CD4-positive, alpha-beta T cell treated with Interleukin-6 for 4 hours (primary cell): Measurements from ENCODE around the gene NEURL2.

ENCODE experiments used
- DNase-seq: peaks from one replicate; pipeline ENCODE4 v3.0.0-alpha.2; 2020; ENCODE audit warnings: mixed read lengths

The NEURL2 gene

DNA sequence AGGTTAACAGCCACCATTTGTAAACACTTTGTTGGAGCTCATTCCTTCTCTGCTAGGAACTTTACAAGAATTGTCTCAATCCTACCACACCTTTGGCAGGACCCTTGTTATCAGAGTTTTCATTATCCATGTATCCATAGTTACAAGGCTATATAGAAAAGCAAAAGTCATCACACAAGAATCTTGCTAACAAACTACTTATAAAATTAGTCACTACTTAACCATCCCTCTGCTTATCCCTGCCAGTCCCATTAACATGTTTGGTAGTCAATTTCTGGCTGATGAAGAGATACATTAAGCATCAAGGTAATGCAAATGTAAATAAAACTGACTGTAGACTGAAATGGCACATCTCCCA is 23.2 kb downstream of the NEURL2 start:
- DNase-seq: no peak

DNA sequence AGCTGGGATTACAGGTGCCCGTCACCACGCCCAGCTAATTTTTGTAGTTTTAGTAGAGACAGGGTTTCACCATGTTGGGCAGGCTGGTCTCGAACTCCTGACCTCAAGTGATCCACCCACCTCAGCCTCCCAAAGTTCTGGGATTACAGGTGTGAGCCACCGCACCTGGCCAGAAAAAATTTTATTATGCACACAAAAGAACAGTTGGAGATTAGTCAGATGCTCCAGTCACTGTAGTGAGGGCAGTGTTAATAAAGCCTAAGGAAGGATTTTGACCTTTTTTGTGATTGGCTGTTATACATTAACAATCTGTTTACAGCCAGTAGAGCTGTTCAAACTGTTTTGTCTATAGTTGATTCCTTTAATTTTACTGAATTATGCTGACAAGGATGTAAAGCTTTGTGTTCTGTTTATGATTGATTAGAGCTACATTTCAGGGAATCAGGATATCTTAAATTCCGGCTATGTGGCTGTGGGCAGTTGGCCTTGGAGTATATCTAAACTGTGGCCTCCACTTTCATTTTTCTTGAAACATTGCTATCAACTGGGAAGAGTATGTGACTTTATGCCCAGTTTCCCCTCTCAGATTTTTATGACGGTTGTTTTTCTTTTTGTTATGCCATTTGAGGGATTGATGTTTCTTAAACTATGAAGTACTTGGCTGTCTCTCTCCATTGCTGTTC is 23.7 kb downstream of the NEURL2 start:
- DNase-seq: no peak

DNA sequence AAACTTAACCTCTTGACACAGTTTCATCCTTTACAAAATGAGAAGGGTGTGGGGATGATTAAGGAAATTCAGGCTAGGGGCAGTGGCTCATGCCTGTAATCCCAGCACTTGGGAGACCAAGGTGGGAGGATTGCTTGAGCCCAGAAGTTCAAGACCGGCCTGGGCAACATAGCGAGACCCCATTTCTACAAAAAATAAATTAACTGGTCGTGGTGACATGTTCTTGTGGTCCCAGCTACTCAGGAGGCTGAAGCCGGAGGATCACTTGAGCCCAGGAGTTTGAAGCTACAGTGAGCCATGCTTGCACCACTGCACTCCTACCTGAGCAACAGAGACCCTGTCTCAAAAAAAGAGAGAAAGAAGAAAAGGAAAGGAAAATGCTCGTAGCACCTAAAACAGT is 24.6 kb downstream of the NEURL2 start:
- DNase-seq: no peak

DNA sequence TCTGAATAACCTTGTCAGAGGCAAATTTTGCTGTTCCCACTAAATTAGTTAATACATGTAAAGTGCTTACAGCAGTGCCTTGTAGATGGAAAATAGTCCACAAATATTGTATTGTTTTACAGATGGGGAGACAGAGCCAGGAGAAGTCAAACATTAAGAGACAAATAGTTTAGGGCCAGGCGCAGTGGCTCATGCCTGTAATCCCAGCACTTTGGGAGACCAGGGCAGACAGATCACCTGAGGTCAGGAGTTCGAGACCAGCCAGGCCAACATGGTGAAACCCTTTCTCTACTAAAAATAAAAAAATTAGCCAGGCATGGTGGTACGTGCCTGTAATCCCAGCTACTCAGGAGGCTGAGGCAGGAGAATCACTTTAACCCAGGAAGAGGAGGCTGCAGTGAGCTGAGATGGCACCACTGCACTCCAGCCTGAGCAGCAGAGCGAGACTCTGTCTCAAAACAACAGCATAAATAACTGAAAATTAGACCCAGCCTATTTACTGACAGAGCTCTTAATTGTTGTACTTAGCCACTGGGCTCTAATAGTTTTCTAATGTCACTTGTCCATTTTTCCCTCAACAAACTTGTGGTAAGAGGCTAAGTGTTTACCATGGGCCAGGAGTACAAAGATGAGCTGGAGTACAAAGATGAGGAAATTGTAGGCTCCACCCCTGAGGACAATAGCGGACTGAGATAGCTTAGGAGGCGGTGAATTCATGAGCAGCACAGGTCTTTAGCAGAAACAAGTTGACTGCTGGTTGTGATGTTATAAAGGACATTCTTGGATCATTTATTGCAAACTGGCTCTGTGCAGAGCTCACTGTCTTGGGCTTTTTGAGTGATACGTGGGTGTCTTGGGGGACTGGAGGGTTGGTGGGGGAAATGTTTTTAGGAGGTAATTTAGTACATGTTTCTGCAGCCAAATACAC is 27.2 kb downstream of the NEURL2 start:
- DNase-seq: no peak

DNA sequence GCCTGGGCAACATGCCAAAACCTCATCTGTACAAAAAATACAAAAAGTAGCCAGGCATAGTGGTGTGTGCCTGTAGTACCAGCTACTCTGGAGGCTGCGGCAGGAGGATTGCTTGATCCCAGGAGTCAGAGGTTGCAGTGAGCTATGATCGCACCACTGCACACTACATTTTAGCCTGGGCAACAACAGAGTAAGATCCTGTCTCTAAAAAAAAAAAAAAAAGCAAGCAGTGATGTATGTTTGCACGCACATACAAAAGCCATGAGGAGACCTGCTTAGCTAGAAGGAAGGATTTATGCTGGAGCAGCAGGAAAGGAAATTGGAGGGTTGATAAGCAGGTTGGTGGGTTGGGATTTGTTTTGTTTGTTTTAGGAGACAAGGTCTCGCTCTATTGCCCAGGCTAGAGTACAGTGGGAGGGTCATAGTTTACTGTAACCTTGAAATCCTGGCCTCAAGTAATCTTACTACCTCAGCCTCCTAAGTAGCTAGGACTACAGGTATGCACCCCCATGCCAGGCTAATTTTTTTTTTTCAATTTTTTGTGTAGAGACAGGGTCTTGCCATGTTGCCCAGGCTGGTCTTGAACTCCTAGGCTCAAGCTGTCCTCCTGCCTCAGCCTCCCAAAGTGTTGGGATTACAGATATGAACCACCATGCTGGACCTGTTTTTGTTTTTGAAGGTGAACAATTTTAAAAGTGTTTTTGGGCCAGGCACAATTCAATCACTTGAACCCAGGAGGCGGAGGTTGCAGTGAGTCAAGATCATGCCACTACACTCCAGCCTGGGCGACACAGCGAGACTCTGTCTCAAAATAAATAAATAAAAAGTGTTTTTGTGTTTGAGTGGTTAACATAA is 29.6 kb downstream of the NEURL2 start:
- no peak for DNase-seq

DNA sequence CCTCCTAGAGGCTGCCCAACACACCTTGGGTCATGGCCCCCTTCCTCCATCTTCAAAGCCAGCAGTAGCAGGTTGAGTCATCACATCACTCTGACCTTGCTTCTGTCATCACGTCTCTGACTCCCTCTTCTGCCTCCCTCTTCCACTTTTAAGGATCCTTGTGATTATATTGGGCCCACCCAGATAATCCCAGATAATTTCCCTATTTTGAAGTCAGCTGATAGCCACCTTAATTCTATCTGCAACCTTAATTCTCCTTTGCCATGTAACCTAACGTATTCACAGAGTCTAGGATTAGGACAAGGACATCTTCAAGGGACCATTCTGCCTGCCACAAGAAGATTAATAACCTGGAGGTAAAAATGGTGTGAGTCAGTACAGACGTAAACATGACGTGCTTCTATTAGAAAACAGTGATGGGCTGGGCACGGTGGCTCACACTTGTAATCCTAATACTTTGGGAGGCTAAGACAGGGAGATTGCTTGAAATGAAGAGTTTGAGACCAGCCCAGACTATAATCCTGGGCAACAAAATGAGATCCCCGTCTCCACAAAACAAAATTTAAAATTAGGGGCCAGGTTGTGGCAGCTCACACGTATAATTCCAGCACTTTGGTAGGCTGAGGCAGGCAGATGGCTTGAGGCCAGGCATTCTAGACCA is 30.3 kb downstream of the NEURL2 start:
- DNase-seq: no peak

DNA sequence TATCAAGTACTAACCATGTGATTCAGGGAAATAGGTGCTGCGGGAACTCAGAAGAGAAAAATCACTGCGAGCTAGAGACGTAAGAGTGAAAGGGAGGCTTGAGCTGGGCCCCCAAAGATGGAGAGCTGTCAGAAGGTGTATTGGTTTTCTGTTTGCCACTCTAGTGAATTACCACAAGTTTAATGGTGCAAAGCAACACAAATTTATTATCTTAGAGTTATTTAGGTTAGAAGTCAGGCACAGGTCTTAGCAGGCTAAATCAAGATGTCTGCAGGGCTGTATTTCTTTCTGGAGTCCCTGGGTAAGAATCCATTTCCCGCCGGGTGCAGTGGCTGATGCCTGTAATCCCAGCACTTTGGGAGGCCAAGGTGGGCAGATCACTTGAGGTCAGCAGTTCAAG is 31.1 kb downstream of the NEURL2 start:
- no peak for DNase-seq

DNA sequence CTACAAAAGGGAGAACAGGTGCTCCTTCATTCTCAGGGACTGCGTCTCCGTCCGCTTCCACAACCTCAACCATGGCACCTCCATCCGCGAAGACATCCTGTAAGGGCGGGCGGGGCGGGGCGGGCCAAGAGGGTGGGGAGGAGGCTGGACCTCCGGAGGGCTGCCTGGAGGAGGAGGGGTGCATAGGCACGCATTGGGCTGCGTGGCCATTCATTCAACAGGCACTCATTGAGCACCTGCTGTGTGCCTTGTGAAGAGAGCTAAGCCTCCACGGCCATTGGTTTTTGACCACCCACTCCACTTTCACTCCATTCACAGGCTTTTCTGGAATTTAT is 33.2 kb downstream of the NEURL2 start:
- DNase-seq: peak; percentile 54

DNA sequence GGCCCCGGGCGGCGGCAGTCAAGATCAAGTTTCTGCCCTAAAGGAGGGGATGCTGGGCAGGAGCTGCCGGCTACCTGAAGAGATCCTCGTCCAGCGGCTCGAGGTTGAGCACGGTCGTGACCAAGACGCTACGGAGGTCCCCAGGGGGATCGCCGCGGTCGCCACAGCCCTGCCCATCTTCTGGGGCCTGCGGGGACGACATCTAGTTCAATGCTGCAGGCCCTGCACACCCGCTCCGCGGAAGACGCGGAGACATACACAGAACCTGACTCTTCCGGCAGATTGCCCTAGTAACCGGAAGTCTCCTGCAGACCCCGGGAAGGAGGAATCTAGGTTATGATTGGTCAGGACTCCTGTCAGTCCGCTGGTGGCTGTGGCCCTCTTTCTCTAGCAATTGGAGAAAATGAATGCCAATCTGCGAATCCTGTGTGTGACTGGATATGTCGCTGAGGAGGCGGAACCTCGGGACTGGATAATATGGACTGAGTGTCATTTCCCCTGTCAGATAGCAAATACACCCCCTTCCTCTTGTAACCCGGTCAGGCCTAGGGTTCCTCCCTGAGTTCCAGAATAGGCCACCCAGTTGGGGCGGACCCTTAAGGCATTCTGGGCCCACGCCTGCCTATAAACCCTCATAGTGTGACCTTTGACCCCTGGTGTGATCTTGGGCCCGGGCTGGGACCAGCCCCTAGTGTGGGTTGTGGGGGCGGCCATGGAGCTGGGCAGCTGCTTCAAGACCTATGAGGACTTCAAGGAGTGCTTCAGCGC is 33.7 kb downstream of the NEURL2 start, which contains the start of the genes ACOT8 and ZSWIM3:
ACOT8 (minus strand) TSS at position 279 of the 768 bp plus-strand sequence; CDS start at position 202, 77 bp downstream.
ZSWIM3 (plus strand) TSS at position 501 of the 768 bp plus-strand sequence; CDS start at position 713, 212 bp downstream.
- peak; percentile 93 for DNase-seq

DNA sequence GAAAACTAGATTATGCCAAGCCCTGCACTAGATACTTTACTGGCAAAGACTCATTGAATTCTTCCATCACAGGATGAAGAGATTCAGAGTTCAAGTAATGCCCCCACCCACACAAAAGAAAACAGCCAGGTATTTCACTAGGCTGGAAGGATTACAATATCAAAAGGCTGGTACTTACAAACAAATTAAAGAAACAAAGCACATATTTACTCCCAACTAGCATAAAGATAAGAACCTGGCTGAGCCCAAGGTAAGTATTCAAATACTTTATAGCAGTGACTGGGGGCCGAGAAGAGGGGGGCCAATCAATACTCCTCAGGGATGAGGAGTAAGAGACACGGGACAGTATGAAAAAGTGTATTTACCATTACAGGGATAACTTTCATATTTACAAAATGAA is 37.5 kb downstream of the NEURL2 start:
- no peak for DNase-seq

DNA sequence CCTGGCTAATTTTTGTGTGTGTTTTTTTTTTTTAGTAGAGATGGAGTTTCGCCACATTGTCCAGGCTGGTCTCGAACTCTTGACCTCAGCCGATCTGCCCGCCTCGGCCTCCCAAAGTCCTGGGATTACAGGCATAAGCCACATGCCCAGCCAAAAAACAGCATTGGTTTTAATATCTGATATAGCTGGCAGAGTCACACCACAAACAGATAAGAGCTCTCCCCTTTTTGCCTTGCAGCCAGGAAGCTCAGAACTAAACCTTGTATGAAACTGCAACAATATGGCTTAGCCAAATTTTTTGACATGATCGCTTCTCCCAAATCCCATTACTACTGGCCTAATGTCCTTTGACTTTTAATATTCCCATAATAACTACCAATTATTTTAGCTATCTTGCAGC is 38.7 kb downstream of the NEURL2 start:
- no peak for DNase-seq

DNA sequence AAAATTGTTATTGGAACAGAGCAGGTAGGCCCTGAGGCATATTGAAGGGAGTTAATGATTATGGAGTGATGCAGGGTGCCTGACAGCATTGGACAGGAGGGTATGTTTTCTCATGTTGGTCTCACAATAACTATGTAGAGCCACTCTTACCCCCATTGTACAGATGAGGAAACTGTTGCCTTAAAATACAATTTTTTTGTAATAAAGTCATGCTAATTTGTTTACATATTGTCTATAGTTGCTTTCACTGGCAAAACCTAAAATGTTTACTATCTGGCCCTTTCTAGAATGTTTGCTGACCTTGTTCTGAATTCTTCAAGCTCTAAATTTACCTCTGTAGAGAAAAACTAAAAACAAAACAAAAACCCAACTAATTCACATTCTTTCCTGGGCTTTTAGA is 39.5 kb downstream of the NEURL2 start:
- DNase-seq: no peak

DNA sequence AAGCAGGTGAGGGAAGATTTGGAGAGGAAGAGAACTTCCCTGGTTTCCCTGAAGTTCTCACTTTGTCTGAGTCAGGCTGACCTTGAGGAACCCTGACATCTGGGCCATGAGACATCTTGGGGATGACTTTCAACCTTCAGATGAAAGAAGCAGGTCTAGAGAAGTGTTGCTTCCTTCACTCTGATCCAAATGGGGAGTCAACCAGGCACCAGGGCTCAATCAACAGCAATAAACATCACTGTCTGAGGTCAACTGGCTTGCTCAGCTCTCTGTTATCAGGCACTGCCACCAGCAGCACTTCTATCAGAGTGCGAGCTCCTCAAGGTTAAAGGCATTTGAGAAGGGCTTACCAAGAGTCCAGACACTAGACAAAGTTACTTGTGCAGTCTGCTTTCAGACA is 40.1 kb downstream of the NEURL2 start:
- no peak for DNase-seq

DNA sequence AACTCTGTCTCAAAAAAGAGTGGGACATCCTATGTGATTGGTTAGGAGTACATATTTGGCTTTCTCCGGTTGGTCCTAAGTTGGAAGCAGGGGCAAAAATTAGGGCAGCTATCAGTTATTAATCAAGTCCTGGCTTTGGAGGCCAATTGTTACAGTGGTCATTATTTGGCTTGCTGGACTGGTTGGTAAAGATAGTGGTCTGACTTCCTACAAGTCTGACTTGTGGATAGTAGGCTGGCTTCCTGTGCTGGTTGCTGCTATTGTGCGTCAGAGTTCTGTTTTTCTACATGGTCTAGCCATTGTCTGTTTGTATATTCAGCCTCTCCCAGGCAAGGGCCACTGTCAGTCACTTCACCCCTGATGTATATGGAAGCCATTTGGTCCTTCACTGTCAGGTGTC is 40.8 kb downstream of the NEURL2 start:
- DNase-seq: no peak

DNA sequence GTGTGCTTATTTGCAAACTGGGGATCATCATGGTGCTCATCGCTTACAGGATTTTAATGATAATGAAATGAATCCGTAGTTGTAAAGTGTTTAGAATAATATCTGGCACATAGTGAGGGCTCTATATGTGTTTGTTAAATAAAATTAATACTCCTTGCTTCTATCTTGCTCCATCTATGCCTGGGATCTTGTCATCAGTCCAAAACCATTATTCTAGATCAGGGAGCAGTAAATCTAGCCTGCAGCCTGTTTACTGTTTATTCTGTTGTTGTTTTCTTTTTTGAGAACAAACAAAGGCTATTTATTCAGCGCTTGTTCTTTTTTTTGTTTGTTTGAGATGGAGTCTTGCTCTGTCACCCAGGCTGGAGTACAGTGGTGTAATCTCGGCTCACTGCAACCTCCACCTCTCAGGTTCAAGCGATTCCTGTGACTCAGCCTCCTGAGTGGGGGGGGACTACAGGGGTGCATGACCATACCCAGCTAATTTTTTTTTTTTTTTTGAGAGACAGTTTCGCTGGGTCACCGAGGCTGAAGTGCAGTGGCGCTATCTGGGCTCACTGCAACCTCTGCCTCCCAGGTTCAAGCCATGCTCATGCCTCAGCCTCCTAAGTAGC is 41.9 kb downstream of the NEURL2 start:
- DNase-seq: no peak

DNA sequence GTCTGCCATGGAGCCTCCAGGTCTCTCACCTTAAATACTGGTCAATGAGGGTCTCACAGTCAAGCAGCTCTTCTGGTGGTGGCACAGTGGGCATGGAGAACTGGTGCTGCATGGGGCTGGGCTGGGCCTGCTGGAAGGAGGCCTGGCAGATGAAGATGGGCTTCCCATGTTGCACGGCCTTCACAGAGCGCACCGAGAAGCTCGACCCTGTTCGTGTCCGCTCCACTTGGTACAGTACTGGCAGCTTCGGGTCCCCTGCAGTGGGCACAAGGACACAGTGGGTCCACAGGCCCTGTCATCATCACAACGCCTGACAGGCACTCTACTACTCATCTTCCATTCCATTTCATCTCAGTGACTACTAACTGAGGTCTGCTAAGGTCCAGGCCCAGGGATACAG is 42.6 kb downstream of the NEURL2 start:
- DNase-seq: no peak

DNA sequence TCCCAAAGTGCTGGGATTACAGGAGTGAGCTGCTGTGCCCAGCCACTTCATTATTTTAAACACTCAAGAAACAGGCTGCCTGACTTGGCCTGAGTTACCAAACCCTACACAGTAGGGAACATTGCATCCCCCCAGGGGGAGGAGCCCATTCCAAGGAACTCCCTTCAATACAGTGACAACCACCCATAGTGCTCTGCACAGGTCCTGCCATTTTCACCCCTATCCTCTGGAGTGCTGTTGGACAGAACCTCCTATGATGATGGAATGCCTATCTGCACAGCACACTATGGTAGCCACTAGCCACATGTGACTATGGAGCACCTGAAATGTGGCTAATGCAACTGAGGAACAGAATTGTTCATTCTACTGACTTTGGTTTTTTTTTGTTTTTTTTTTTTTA is 45.6 kb downstream of the NEURL2 start:
- DNase-seq: no peak

DNA sequence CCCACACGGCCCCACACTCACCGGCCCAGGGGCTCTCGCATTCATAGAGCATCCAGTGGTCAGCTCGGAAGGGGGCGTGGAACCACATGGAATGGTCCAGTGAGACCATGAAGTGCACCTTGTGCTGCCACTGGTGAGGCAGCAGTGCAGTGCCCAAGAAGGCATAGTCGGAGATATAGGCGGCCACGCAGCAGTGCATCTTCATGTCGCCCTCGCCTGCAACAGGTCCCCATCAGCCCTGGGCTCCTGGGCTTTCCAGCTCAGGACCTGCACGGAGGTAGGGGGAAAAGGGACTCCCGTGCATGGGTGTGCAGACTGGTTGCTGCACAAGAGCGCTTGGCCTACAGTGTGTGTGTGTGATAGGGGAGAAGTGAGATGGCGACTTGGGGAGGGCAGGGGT is 47.5 kb downstream of the NEURL2 start:
- DNase-seq: no peak

DNA sequence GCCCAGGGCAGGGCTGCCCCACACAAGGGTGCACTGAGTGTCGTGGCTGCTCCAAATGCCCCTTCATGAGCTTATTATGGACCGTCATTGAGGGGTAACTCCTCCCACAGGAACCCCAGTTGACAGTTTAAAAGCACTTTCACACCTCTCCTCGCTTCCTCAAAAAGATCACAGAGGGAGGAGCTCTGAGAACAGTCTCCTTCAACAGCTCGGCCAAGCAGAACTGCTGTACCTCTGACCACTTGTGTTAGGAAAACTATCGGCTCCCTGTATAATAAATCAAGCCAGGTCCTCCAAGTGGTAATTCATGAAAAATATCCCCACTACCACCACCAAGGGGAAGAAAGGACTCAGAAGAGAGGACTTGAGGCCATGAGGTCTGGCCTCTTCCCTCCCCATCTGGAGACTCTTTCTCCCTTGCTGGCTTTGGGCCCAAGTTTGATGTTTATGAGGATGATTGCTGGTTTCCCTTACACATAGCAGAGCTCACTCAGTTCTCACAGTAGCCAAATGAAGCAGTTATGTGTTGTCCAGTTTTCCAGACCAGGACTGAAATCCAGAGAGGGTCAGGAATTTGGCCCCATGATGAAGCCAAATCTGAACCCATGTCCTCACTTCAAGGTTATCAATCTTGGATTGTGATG is 48.7 kb downstream of the NEURL2 start:
- DNase-seq: no peak

DNA sequence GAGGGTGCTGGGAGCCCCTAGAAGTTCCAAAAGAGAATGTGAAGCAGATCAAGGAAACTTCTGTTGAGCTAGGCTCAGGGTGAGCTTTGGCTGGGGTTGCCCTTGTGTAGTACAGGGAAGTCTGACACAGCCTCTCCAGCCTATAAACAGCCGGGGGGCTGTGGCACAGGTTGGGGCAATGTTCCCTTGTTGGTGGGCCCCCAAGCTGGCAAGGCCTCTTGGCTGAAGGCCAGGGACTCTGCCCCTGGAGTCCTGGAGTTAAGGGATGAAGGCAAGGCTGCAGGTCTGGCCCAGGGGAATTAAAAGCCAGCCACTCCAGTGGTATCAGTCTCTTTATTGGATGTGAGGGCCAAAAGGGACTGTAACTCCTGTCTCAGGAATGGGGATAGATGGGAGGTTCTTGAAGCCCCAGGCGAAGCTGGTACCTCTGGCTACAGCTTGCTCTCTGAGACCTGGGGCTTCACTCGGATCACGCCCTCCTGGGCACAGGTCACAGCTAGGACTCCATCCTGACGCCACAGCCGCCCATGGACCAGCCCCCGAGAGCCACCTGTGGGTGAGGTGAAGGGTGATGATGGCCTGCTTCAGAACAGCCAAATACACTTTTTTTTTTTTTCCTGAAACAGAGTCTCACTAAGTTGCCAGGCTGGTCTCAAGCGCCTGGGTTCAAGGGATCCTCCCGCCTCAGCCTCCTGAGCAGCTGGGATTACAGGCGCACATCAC is 49.4 kb downstream of the NEURL2 start:
- DNase-seq: no peak
